A549 (cell line): ENCODE data around the gene GLRA1. TPM values are rescaled to one million over a fixed set of nuclear protein-coding genes. Genes with fewer than 3 reads are reported as not detected.

Experiments used
- ATAC-seq, 2 experiments: fragments of 200-7000 bp in 1 of 2; fragments of >200 bp in 1 of 2; cut with Nextera tagmentation in 1 of 2; cut with Tn5 transposase in 1 of 2; 3 replicates each; pipeline versions ENCODE4 v1.8.0 to v1.9.1; 2018 to 2020; ENCODE audit warnings: mild to moderate bottlenecking in 1 of 2, moderate library complexity in 1 of 2
- CTCF ChIA-PET: fragments of 300-600 bp; sonication (Branson Sonifier 250); formaldehyde crosslinking; extraction: SDS; loops from one replicate; lab custom pipeline; 2021; ENCODE audit warnings: antibody characterized with exemption, inconsistent platforms; lab: Yijun Ruan, JAX
- POLR2A ChIA-PET: fragments of 350-600 bp; formaldehyde crosslinking; extraction: SDS; loops from one replicate; lab custom pipeline; 2021; ENCODE audit warnings: antibody characterized with exemption, inconsistent platforms; lab: Yijun Ruan, JAX
- DNase-seq, 2 experiments: peaks; one replicate each; pipeline versions ENCODE4 v3.0.0 to v3.0.0-alpha.2; 2011 to 2016; ENCODE audit warnings: low read depth in 1 of 2, low spot score in 1 of 2
- FAIRE-seq: peaks from 2 replicates; lab custom pipeline; 2011; peaks lifted over from hg19 to GRCh38; lab: Jason Lieb, UNC
- H3K27ac ChIP-seq, 2 experiments: fragments of >200 bp; sonication (Bioruptor Twin); formaldehyde crosslinking; 3 replicates each; pipeline ENCODE4 v1.5.1; 2016 to 2017
- H3K4me1 ChIP-seq: fragments of >200 bp; sonication (Bioruptor Twin); formaldehyde crosslinking; 3 replicates; pipeline ENCODE4 v1.6.1; 2016
- H3K4me2 ChIP-seq: fragments of >200 bp; sonication (Bioruptor Twin); formaldehyde crosslinking; 3 replicates; pipeline ENCODE4 v1.6.1; 2016
- H3K4me3 ChIP-seq: fragments of >200 bp; sonication (Bioruptor Twin); formaldehyde crosslinking; 3 replicates; pipeline ENCODE4 v1.5.1; 2016
- H3K9me3 ChIP-seq: fragments of >200 bp; sonication (Bioruptor Twin); formaldehyde crosslinking; 3 replicates; pipeline ENCODE4 v1.6.1; 2016
- CBX2 ChIP-seq: fragments of 200-600 bp; sonication (generic); IDR thresholded peaks from 2 replicates; pipeline ENCODE4 v1.6.1; 2016; ENCODE audit warnings: low read depth, mild to moderate bottlenecking, borderline replicate concordance
- CEBPB ChIP-seq, 2 experiments: fragments of >200 bp in 1 of 2; sonication (Bioruptor Twin) in 1 of 2; formaldehyde crosslinking in 1 of 2; IDR thresholded peaks; 2 replicates each; pipeline ENCODE4 v1.6.1; 2012 to 2016
- CHD4 ChIP-seq: fragments of 200-600 bp; sonication (generic); IDR thresholded peaks from 2 replicates; pipeline ENCODE4 v1.6.1; 2016; ENCODE audit warnings: antibody characterized with exemption, mild to moderate bottlenecking, borderline replicate concordance
- EP300 ChIP-seq, 2 experiments: fragments of >200 bp; sonication (Bioruptor Twin); formaldehyde crosslinking; IDR thresholded peaks; 2 replicates in 1 of 2; 3 replicates in 1 of 2; pipeline ENCODE4 v1.6.1; 2016 to 2017
- FOXS1 ChIP-seq: fragments of 250-450 bp; sonication (Bioruptor Pico); IDR thresholded peaks from 2 replicates; pipeline ENCODE4 v1.5.0; 2020; ENCODE audit warnings: mild to moderate bottlenecking, moderate library complexity
- GATA3 ChIP-seq: IDR thresholded peaks from 2 replicates; pipeline ENCODE4 v1.6.1; 2012; ENCODE audit warnings: borderline replicate concordance
- HDAC2 ChIP-seq: fragments of 200-600 bp; sonication (generic); IDR thresholded peaks from 2 replicates; pipeline ENCODE4 v1.6.1; 2016
- HOXA7 ChIP-seq: fragments of 250-450 bp; sonication (Bioruptor Pico); IDR thresholded peaks from 2 replicates; pipeline ENCODE4 v1.5.0; 2020; ENCODE audit warnings: mild to moderate bottlenecking, moderate library complexity
- HOXB5 ChIP-seq: fragments of 250-450 bp; sonication (Bioruptor Pico); IDR thresholded peaks from 2 replicates; pipeline ENCODE4 v1.5.0; 2020; ENCODE audit warnings: mild to moderate bottlenecking, moderate library complexity
- JUNB ChIP-seq: fragments of >200 bp; sonication (Bioruptor Twin); formaldehyde crosslinking; IDR thresholded peaks from 2 replicates; pipeline ENCODE4 v1.6.1; 2016
- KDM5A ChIP-seq: fragments of 200-600 bp; sonication (generic); IDR thresholded peaks from 2 replicates; pipeline ENCODE4 v1.6.1; 2016; ENCODE audit warnings: antibody characterized with exemption, mild to moderate bottlenecking
- MAFK ChIP-seq: fragments of 450-650 bp; IDR thresholded peaks from 2 replicates; pipeline ENCODE4 v1.6.1; 2014; ENCODE audit not compliant: partially characterized antibody
- MAZ ChIP-seq: fragments of 150-350 bp; IDR thresholded peaks from 2 replicates; pipeline ENCODE4 v1.6.1; 2014; ENCODE audit warnings: antibody characterized with exemption, low read depth, low read length, borderline replicate concordance
- MYC ChIP-seq: IDR thresholded peaks from 2 replicates; pipeline ENCODE4 v1.6.1; 2012; ENCODE audit warnings: mild to moderate bottlenecking, inconsistent platforms, low read length, improper control_type of control experiment, borderline replicate concordance
- NPAS2 ChIP-seq: fragments of 250-450 bp; sonication (Bioruptor Pico); IDR thresholded peaks from 2 replicates; pipeline ENCODE4 v1.8.0; 2022; ENCODE audit warnings: mild to moderate bottlenecking, moderate library complexity, borderline replicate concordance
- NR3C1 ChIP-seq: fragments of >200 bp; sonication (Bioruptor Twin); formaldehyde crosslinking; IDR thresholded peaks from 3 replicates; pipeline ENCODE4 v1.6.1; 2017
- PHF8 ChIP-seq: fragments of 200-600 bp; sonication (generic); IDR thresholded peaks from 2 replicates; pipeline ENCODE4 v1.6.1; 2016; ENCODE audit warnings: low read depth, mild to moderate bottlenecking, antibody characterized with exemption, moderate library complexity, borderline replicate concordance
- TP53 ChIP-seq: fragments of 250-450 bp; sonication (Bioruptor Pico); IDR thresholded peaks from 2 replicates; pipeline ENCODE4 v1.5.0; 2021; ENCODE audit warnings: mild to moderate bottlenecking, moderate library complexity
- ZC3H11A ChIP-seq: fragments of 450-650 bp; IDR thresholded peaks from 2 replicates; pipeline ENCODE4 v1.6.1; 2014; ENCODE audit warnings: antibody characterized with exemption, mild to moderate bottlenecking
- WGBS: methylation state at CpG from one replicate; pipeline ENCODE4 v1.1.6; 2017; ENCODE audit errors: missing lambda C conversion rate; 5-methylcytosine and 5-hydroxymethylcytosine counted together
- polyA plus RNA-seq, 4 experiments: library from polyadenylated mRNA; depleted of rRNA in 3 of 4; stranded (reverse); fragments of >200 nt; fragmentation: RNase III in 1 of 4; extraction: RNeasy Plus Mini Kit Qiagen cat#74134 plus additional on column Dnase treatment in 1 of 4; gene quantifications; 2 replicates in 3 of 4; 3 replicates in 1 of 4; pipeline ENCODE4 v1.2.3, GENCODE V29; 2011 to 2017
- TF ChIP-seq, protein P1 (sequence below): fragments of 200-600 bp; sonication (generic); IDR thresholded peaks from 2 replicates; pipeline ENCODE4 v1.6.1; 2016; ENCODE audit warnings: antibody characterized with exemption, mild to moderate bottlenecking, moderate library complexity
- TF ChIP-seq, protein P2 (sequence below): IDR thresholded peaks from 2 replicates; pipeline ENCODE4 v1.6.1; 2012; ENCODE audit warnings: low read depth, borderline replicate concordance
- TF ChIP-seq, protein P3 (sequence below): fragments of >200 bp; sonication (Bioruptor Twin); formaldehyde crosslinking; IDR thresholded peaks from 2 replicates; pipeline ENCODE4 v1.6.1; 2016
- TF ChIP-seq, protein P4 (sequence below): fragments of 250-450 bp; sonication (Bioruptor Pico); IDR thresholded peaks from 2 replicates; pipeline ENCODE4 v1.5.0; 2021; ENCODE audit warnings: mild to moderate bottlenecking, moderate library complexity, borderline replicate concordance
- TF ChIP-seq, protein P5 (sequence below): fragments of 150-350 bp; IDR thresholded peaks from 2 replicates; pipeline ENCODE4 v1.6.1; 2014; ENCODE audit warnings: low read depth, mild to moderate bottlenecking, low read length
- TF ChIP-seq, protein P6 (sequence below): fragments of 250-450 bp; sonication (Bioruptor Pico); IDR thresholded peaks from 2 replicates; pipeline ENCODE4 v1.5.0; 2020; ENCODE audit warnings: low read depth, mild to moderate bottlenecking, moderate library complexity

Gene GLRA1
- polyA plus RNA-seq, 2 of the 4 experiments (the other 2 are of a cell fraction) = not detected

DNA sequence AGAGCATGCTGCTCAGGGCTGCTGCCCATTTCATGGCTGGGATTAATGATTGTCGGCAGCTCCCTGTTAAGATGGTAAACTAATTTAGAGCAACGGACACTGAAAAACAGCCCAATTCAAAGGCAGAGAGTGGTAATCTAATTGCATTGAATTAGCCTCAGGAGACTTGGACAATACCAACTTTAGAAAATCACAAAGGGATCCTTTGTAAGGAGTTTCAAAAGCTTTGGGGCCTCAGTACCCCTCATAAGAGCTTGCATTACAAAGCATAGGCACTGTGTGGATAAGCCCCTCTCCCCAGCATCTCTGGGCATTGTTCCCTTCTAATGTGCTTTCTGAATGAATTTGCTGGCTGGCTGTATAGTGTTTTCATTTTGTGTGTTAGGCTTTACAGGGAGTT, 6.7 kb downstream of the GLRA1 start (continued):
- TF ChIP-seq, protein P1, sequence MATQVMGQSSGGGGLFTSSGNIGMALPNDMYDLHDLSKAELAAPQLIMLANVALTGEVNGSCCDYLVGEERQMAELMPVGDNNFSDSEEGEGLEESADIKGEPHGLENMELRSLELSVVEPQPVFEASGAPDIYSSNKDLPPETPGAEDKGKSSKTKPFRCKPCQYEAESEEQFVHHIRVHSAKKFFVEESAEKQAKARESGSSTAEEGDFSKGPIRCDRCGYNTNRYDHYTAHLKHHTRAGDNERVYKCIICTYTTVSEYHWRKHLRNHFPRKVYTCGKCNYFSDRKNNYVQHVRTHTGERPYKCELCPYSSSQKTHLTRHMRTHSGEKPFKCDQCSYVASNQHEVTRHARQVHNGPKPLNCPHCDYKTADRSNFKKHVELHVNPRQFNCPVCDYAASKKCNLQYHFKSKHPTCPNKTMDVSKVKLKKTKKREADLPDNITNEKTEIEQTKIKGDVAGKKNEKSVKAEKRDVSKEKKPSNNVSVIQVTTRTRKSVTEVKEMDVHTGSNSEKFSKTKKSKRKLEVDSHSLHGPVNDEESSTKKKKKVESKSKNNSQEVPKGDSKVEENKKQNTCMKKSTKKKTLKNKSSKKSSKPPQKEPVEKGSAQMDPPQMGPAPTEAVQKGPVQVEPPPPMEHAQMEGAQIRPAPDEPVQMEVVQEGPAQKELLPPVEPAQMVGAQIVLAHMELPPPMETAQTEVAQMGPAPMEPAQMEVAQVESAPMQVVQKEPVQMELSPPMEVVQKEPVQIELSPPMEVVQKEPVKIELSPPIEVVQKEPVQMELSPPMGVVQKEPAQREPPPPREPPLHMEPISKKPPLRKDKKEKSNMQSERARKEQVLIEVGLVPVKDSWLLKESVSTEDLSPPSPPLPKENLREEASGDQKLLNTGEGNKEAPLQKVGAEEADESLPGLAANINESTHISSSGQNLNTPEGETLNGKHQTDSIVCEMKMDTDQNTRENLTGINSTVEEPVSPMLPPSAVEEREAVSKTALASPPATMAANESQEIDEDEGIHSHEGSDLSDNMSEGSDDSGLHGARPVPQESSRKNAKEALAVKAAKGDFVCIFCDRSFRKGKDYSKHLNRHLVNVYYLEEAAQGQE = no peak

DNA sequence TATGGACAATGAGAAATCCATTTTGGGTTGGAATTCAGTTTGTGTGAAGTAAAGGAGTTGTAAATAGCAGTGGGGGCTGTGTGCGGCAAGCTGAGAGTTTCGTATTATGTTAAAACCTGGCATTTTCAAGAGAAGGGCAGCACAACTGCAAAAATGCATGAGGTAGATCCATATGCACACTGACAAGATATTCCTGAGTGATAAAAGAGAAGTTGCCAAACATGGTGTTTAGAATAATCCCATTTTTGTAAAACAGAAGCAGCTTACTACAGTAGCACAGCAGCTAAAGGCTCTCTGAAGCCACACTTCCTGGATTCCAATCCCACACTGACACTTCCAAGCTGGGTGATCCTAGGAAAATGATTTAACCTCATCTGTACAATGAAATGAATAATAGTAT, 11.2 kb downstream of the GLRA1 start:
- POLR2A ChIA-PET = no interaction called here
- H3K4me2 ChIP-seq = no peak overlapping the region
- no peak for ATAC-seq
- TF ChIP-seq CBX2 (no peak), KDM5A (no peak)
- WGBS = 81% methylated on average over 2 of the region's 2 CpGs
- no peak for FAIRE-seq
- H3K4me3 ChIP-seq = no peak overlapping the region
- CTCF ChIA-PET = no interaction called here
- H3K4me1 ChIP-seq = no peaks in the 10 kb centered on the region
- no peaks in the 10 kb centered on the region for H3K9me3 ChIP-seq
- DNase-seq = no peak
- H3K27ac ChIP-seq = no peak overlapping the region

DNA sequence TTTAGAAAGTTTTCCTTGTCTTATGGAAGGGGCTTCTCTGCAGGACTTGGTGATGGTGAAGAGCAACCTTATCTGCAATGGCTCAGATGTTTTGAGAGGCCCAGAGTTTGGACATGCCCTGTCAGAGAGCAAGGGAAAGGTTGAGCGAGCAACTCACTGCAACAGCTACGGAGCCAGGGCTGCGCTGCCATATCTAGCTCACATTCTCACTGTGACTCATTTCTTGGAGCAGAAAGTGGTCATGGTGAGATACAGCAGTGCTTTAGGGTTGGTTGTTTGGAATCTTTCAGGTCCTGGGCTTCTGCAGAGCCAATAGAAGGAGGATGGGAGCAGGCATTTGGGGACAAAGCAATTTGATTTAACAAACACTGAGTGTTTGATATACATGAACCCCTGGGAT, 12.3 kb downstream of the GLRA1 start:
- TF ChIP-seq JUNB (no peak), MAZ (no peak), TP53 (no peak), ZC3H11A (no peak), HOXA7 (CRISPR knock-in tag) (no peak)
- TF ChIP-seq, protein P2, sequence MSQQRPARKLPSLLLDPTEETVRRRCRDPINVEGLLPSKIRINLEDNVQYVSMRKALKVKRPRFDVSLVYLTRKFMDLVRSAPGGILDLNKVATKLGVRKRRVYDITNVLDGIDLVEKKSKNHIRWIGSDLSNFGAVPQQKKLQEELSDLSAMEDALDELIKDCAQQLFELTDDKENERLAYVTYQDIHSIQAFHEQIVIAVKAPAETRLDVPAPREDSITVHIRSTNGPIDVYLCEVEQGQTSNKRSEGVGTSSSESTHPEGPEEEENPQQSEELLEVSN = no peak
- TF ChIP-seq, protein P3, sequence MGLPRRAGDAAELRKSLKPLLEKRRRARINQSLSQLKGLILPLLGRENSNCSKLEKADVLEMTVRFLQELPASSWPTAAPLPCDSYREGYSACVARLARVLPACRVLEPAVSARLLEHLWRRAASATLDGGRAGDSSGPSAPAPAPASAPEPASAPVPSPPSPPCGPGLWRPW = no peak
- TF ChIP-seq, protein P4, sequence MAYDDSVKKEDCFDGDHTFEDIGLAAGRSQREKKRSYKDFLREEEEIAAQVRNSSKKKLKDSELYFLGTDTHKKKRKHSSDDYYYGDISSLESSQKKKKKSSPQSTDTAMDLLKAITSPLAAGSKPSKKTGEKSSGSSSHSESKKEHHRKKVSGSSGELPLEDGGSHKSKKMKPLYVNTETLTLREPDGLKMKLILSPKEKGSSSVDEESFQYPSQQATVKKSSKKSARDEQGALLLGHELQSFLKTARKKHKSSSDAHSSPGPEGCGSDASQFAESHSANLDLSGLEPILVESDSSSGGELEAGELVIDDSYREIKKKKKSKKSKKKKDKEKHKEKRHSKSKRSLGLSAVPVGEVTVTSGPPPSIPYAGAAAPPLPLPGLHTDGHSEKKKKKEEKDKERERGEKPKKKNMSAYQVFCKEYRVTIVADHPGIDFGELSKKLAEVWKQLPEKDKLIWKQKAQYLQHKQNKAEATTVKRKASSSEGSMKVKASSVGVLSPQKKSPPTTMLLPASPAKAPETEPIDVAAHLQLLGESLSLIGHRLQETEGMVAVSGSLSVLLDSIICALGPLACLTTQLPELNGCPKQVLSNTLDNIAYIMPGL (CRISPR knock-in tag) = no peak
- TF ChIP-seq, protein P5, sequence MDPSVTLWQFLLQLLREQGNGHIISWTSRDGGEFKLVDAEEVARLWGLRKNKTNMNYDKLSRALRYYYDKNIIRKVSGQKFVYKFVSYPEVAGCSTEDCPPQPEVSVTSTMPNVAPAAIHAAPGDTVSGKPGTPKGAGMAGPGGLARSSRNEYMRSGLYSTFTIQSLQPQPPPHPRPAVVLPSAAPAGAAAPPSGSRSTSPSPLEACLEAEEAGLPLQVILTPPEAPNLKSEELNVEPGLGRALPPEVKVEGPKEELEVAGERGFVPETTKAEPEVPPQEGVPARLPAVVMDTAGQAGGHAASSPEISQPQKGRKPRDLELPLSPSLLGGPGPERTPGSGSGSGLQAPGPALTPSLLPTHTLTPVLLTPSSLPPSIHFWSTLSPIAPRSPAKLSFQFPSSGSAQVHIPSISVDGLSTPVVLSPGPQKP = no peak
- no peaks in the 10 kb centered on the region for H3K4me1 ChIP-seq
- no peak for DNase-seq
- ATAC-seq = no peak
- no peak overlapping the region for H3K27ac ChIP-seq
- POLR2A ChIA-PET = no interaction called here
- FAIRE-seq = no peak
- CTCF ChIA-PET = interaction anchor here (0.7 kb wide), 1 partner anchor 54 kb away, joined by 3 read pairs; no protein-coding TSS in a partner anchor
- no peak overlapping the region for H3K4me3 ChIP-seq
- WGBS = 12% methylated on average over 3 of the region's 3 CpGs
- H3K9me3 ChIP-seq = no peaks in the 10 kb centered on the region
- no peak overlapping the region for H3K4me2 ChIP-seq

DNA sequence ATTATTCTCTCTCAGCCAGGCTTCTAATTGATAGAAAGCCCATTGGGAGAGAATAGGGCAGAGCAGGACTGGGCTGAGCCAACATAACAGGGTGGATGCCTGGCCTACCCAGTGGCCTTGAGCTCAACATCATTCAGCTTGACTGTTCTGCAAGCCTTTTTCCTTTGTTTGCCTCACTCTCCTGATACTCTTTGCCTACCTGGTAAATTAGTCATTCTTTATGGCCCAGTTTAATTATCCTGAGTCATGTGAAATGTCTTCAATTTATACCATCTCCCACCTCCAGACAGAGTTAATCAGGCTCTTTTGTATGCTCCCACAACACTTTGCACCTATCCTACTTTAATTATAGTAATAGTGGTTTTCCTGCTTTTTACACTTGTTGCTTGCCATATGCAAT, 13.6 kb downstream of the GLRA1 start:
- no peak for FAIRE-seq

More for the DNA sequence above, 13.6 kb downstream of the GLRA1 start:
- Histone ChIP-seq H3K9me3 (no peaks in the 10 kb centered on the region), H3K4me2 (no peak overlapping the region), H3K4me1 (no peaks in the 10 kb centered on the region), H3K4me3 (no peak overlapping the region), H3K27ac (no peak overlapping the region)
- ATAC-seq (no peak), DNase-seq (no peak)
- ChIA-PET CTCF (no interaction called here), POLR2A (no interaction called here)
- no peak for TF ChIP-seq HOXA7 (CRISPR knock-in tag)
- TF ChIP-seq PHF8 = no peak
- TF ChIP-seq FOXS1 (CRISPR knock-in tag) = no peak
- TF ChIP-seq MAFK = no peak
- no peak for TF ChIP-seq NR3C1
- no peak for TF ChIP-seq MYC
- TF ChIP-seq CHD4 = no peak
- TF ChIP-seq EP300 (IDR thresholded peaks at IDR 0.05) = no peak
- TF ChIP-seq, protein P6, sequence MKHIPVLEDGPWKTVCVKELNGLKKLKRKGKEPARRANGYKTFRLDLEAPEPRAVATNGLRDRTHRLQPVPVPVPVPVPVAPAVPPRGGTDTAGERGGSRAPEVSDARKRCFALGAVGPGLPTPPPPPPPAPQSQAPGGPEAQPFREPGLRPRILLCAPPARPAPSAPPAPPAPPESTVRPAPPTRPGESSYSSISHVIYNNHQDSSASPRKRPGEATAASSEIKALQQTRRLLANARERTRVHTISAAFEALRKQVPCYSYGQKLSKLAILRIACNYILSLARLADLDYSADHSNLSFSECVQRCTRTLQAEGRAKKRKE (CRISPR knock-in tag) = no peak
- TF ChIP-seq CEBPB (IDR thresholded peaks at IDR 0.05) = no peak
- no peak for TF ChIP-seq MAZ
- no peak for TF ChIP-seq NPAS2 (CRISPR knock-in tag)
- no peak for TF ChIP-seq GATA3
- TF ChIP-seq HOXB5 (CRISPR knock-in tag) = no peak
- TF ChIP-seq HDAC2 = no peak
